ENCODE data around the gene KRT85.

Gene KRT85

DNA sequence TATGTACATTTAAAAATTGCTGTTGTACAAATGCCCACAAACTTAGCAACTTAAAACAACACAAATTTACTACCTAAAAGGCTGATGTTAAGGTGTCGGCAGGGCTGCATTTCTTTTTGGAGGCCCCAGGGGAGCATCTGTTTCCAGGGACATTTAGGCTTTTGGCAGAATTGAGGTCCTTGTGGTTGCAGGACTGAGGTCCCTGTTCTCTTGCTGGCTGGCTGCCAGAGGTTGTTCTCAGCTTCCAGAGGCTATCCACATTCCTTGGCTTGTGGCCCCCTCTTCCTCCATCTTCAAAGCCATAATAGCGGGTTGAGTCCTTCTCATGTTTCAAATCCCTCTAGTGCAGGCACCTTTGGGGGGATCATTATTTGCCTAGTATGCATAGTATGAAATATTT, 23.7 kb downstream of the KRT85 start:
- TF ChIP-seq, protein P1, sequence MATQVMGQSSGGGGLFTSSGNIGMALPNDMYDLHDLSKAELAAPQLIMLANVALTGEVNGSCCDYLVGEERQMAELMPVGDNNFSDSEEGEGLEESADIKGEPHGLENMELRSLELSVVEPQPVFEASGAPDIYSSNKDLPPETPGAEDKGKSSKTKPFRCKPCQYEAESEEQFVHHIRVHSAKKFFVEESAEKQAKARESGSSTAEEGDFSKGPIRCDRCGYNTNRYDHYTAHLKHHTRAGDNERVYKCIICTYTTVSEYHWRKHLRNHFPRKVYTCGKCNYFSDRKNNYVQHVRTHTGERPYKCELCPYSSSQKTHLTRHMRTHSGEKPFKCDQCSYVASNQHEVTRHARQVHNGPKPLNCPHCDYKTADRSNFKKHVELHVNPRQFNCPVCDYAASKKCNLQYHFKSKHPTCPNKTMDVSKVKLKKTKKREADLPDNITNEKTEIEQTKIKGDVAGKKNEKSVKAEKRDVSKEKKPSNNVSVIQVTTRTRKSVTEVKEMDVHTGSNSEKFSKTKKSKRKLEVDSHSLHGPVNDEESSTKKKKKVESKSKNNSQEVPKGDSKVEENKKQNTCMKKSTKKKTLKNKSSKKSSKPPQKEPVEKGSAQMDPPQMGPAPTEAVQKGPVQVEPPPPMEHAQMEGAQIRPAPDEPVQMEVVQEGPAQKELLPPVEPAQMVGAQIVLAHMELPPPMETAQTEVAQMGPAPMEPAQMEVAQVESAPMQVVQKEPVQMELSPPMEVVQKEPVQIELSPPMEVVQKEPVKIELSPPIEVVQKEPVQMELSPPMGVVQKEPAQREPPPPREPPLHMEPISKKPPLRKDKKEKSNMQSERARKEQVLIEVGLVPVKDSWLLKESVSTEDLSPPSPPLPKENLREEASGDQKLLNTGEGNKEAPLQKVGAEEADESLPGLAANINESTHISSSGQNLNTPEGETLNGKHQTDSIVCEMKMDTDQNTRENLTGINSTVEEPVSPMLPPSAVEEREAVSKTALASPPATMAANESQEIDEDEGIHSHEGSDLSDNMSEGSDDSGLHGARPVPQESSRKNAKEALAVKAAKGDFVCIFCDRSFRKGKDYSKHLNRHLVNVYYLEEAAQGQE (IDR thresholded peaks at IDR 0.05; ENCODE audit: insufficient read depth in 1 of 2, low read depth in 2 of 2, low read length in 2 of 2) = no peak
- no peak for TF ChIP-seq TAF1 (IDR thresholded peaks at IDR 0.05; ENCODE audit: borderline replicate concordance, insufficient read depth, low read length)
- no peak for TF ChIP-seq POLR2AphosphoS5 (IDR thresholded peaks at IDR 0.05; ENCODE audit: low read depth, low read length)
- no peak for TF ChIP-seq SIN3A (IDR thresholded peaks at IDR 0.05; ENCODE audit: borderline replicate concordance, insufficient read depth, low read length)
- no peak for TF ChIP-seq FOXP2 (optimal IDR thresholded peaks at IDR 0.05; ENCODE audit: borderline replicate concordance, extremely low read depth, extremely low read length, insufficient read depth)

DNA sequence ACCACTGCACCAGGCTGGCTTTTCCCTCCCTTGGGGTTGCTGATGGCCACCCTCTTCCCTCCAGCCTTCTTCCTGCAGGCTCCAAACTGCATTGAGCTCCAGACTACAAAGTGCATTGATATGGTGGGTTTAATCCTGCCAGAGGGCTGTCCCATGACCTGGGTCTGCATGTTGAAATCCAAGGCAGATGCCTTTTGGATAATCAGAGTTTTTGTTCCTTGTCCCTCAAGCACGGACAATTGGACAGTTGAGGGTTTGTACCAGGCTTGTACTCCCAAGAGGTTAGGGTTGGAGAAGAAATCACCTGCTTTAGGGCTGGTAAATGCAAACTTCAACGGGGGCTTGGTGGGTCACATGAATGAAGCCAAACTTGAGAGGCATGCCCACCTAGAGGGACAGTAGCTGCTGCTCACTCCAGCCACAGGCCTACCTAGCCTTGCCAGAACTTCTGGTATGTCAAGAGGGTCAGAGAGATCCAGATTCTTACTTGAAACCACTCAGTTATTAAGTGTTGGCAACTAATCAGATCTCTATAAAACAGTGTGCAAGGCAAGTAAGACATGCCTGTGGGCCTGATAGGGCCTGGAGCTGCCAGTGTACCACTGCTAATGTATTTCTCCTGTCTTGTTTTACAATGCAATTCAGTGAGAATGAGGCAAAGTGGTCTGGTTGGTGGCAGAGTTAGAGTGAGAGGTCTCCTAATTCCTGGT, 24.3 kb downstream of the KRT85 start:
- no peak for TF ChIP-seq FOXP2 (optimal IDR thresholded peaks at IDR 0.05; ENCODE audit: borderline replicate concordance, extremely low read depth, extremely low read length, insufficient read depth)
- no peak for TF ChIP-seq POLR2AphosphoS5 (IDR thresholded peaks at IDR 0.05; ENCODE audit: low read depth, low read length)
- TF ChIP-seq, protein P1 (IDR thresholded peaks at IDR 0.05; ENCODE audit: insufficient read depth in 1 of 2, low read depth in 2 of 2, low read length in 2 of 2) = no peak
- no peak for TF ChIP-seq SIN3A (IDR thresholded peaks at IDR 0.05; ENCODE audit: borderline replicate concordance, insufficient read depth, low read length)
- no peak for TF ChIP-seq TAF1 (IDR thresholded peaks at IDR 0.05; ENCODE audit: borderline replicate concordance, insufficient read depth, low read length)

DNA sequence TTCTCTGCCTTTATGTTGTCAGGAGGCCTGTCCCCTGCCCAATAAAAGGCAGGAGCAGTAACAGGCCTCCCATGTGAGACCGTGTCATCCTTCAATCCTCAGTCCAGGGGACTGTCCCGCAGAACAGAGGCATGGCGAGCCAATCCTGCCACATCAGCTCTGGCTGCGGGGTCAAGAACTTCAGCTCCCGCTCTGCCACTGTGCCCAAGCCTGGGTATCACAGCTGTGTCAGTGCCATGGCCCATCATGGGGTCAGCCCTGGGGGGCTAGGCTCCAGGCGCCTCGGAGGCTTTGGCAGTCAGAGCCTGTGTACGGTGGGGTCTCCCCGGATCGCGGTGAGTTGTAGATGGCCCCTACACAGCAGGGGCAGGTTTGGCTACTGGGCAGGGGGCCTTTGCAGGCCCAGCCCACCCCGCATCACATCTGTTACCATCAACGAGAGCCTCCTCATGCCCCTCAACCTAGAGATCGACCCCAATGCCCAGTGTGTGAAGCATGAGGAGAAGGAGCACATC, 26.2 kb downstream of the KRT85 start:
- no peak for TF ChIP-seq FOXP2 (optimal IDR thresholded peaks at IDR 0.05; ENCODE audit: borderline replicate concordance, extremely low read depth, extremely low read length, insufficient read depth)
- no peak for TF ChIP-seq POLR2AphosphoS5 (IDR thresholded peaks at IDR 0.05; ENCODE audit: low read depth, low read length)
- TF ChIP-seq SIN3A (IDR thresholded peaks at IDR 0.05; ENCODE audit: borderline replicate concordance, insufficient read depth, low read length) = no peak
- TF ChIP-seq TAF1 (IDR thresholded peaks at IDR 0.05; ENCODE audit: borderline replicate concordance, insufficient read depth, low read length) = no peak

- TF ChIP-seq, protein P1 (IDR thresholded peaks at IDR 0.05; ENCODE audit: insufficient read depth in 1 of 2, low read depth in 2 of 2, low read length in 2 of 2) = no peak
- TF ChIP-seq SIN3A (IDR thresholded peaks at IDR 0.05; ENCODE audit: borderline replicate concordance, insufficient read depth, low read length) (no peak), FOXP2 (optimal IDR thresholded peaks at IDR 0.05; ENCODE audit: borderline replicate concordance, extremely low read depth, extremely low read length, insufficient read depth) (no peak), TAF1 (IDR thresholded peaks at IDR 0.05; ENCODE audit: borderline replicate concordance, insufficient read depth, low read length) (no peak), POLR2AphosphoS5 (IDR thresholded peaks at IDR 0.05; ENCODE audit: low read depth, low read length) (no peak)
Measured at GRCh38 chr12:52338241-52338960, 28.9 kb downstream of the KRT85 start.

- TF ChIP-seq FOXP2 (optimal IDR thresholded peaks at IDR 0.05; ENCODE audit: borderline replicate concordance, extremely low read depth, extremely low read length, insufficient read depth) = no peak
- no peak for TF ChIP-seq SIN3A (IDR thresholded peaks at IDR 0.05; ENCODE audit: borderline replicate concordance, insufficient read depth, low read length)
- no peak for TF ChIP-seq TAF1 (IDR thresholded peaks at IDR 0.05; ENCODE audit: borderline replicate concordance, insufficient read depth, low read length)
- TF ChIP-seq, protein P1 (IDR thresholded peaks at IDR 0.05; ENCODE audit: insufficient read depth in 1 of 2, low read depth in 2 of 2, low read length in 2 of 2) = no peak
- no peak for TF ChIP-seq POLR2AphosphoS5 (IDR thresholded peaks at IDR 0.05; ENCODE audit: low read depth, low read length)
Measured at GRCh38 chr12:52337054-52337453, 30.2 kb downstream of the KRT85 start.
